Head of caudate nucleus (tissue), 42 donors: ENCODE data around the gene HSDL1.
A peak's percentile ranks its signal among the peaks of the same experiment; 100 is the strongest.
"Not testable (repeated sequence)": the region's sequence is repeated elsewhere in the genome, so short reads cannot be mapped to it uniquely, and the experiment has no call there.

Experiments used
- DNase-seq, 42 donors: peaks; one replicate each; pipeline versions ENCODE4 v3.0.0 to v3.0.0-alpha.2; 2020 to 2021; ENCODE audit warnings: mixed read lengths in 7 of 42
- intact Hi-C: fragments of 100-400 bp; cut with DNase I; formaldehyde crosslinking; loops from one replicate; pipeline ENCODE4 v1.15.0; 2022

HSDL1 gene

GRCh38 chr16:84143784-84144199, 1.2 kb downstream of the HSDL1 start:
- DNase-seq, result peak in 5 of 42 donors; percentile 21 to 41 (median 27)
- intact Hi-C loops, result no loop called here

DNA sequence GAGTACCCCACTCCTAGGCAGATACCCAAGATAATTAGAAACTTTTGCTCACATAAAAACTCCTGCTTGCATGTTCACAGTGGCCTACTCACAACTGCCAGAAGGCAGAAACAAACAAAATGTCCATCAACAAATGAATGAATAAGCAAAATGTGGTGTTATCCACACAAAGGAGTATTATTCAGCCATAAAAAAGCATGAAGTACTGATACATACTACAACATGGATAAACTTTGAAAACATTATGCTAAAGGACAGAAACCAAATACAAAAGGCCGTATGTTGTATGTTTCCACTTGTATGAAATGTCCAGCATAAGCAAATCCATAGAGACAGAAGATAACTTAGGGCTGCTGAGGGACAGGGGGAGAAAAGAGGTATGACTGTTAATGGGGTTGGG, 1.9 kb downstream of the HSDL1 start:
- no peak for DNase-seq
- intact Hi-C loops, result no loop called here

- intact Hi-C loops, result no loop called here
- no peak for DNase-seq
Measured at GRCh38 chr16:84141143-84141670, 3.8 kb downstream of the HSDL1 start.

DNA sequence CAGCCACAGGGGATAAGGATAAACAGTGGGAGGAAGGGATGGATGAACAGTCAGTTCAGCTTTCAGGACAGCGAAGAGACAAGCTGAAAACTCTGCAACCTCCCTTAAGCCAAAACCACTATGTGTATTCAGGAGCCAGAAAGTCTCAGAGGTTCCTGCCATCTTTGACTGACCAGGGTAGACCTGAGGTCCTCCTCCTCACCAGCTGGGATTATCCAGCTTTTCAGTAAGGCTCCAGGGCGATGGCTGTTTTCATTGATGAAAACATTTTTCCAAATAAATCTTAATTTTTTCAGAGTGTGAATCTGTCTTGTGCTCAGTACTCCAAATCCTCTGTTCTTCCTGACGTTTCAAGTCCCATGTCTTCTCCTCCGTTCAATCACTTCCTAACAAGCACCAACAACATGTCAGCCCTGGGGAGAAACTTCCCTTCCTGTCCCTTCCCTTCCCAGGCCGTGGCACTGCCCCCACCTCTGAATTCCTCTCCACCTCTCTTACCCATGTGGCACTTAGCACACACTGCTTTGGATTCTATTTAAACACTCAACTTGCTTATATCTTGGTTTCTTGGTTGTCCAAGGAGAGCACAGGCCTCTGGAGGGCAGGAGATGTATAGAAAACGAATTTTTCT, 5.2 kb downstream of the HSDL1 start:
- intact Hi-C loops, result no loop called here
- no peak for DNase-seq

GRCh38 chr16:84138824-84139627, 6.0 kb downstream of the HSDL1 start:
- no peak for DNase-seq
- intact Hi-C loops, result no loop called here

DNA sequence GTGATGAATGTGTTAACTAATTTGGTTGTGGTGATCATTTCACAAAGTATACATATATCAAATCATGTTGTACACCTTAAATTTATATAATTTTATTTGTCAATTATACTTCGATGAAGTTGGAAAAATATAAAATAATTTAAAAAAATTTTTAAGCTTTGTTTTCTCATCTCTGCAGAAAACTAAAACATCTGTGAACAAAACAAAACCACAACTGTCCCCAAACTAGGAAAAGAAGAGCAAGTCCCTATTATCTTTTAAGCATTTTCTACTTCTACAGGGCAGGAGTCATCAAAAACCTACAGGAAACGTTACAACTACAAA, 6.5 kb downstream of the HSDL1 start:
- intact Hi-C loops, result no loop called here
- no peak for DNase-seq

GRCh38 chr16:84137769-84138357, 7.1 kb downstream of the HSDL1 start:
- intact Hi-C loops, result no loop called here
- no peak for DNase-seq

GRCh38 chr16:84137287-84137686, 7.7 kb downstream of the HSDL1 start:
- intact Hi-C loops, result no loop called here

DNA sequence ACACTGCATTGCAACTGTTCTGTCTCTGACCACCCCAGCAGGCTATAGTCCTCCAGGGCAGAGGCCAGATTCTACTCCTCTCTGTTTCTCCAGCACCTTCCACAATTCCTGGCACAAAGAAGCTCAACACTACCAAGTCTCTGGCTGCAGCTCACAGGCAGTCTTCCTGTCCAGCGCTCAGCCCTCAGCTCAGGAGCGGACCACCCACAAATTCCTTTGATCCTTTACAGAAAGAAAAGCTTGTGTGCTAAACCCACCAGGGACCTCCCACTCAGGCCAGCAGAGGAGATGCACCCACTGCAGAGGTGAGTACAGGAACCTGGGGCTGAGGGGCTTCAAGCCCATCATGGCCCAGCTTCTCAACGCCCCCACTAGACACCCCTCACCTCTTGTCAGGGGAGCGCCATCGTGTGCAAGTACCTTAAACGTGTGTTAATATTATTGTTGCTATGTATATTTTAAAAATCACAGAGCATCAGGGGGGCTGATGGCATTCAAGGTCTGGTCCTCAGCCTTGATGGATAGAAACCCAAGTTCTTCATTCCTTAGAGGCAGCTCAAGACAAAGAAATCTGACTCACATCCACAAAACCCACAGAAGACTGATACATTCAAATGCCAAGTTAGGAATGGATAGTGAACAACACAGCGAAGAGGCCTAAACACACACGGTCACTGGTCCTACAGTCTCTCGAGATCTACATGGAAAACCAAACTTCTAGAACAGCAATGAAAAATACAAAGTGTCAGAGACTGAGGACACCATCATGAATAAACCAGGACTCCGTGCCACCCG, 8.4 kb downstream of the HSDL1 start:
- intact Hi-C loops, result no loop called here
- peak in 1 of 42 donors; percentile 20 for DNase-seq

More at GRCh38 chr16:84137287-84137686, 7.7 kb downstream of the HSDL1 start:
- no peak for DNase-seq

GRCh38 chr16:84132527-84133285, 12.3 kb downstream of the HSDL1 start:
- intact Hi-C loops, result no loop called here
- no peak for DNase-seq

GRCh38 chr16:84131117-84131516, 13.9 kb downstream of the HSDL1 start:
- DNase-seq, result peak in 2 of 42 donors; percentile 19 to 37
- intact Hi-C loops, result no loop called here

DNA sequence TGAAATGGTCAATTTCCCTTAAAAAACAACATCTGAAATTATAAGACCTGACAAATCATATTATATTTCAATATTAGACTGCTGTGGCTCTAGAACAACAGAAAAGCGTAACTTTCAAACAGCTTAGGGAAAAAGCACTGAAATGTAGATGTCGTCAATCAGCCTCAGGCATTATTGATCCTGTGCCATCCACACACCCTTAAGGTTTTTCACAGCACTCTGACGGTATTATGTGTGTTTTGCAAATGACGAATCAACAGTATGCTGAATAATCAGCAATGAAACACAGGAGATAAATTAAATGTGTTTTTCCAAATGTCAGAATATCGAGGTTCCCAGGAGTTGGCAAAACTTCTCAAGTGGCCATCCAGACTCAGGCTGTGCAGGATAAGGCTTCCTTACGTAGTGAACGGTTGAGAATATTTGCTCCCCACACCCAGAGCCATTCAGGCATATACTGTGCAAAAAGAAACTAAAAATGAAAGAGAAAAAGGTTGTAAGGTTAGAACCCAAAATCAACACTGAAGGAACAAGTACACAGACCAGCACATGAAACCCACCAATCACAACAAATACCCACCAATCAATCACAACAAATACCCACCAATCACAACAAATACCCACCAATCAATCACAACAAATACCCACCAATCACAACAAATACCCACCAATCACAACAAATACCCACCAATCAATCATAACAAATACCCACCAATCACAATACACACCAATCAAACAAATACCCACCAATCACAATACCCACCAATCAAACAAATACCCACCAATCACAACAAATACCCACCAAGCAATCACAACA, 20.5 kb downstream of the HSDL1 start:
- DNase-seq, result peak in 1 of 42 donors; percentile 12
- intact Hi-C loops, result no loop called here

- intact Hi-C loops, result no loop called here
- DNase-seq, result no peak
Measured at GRCh38 chr16:84121007-84121406, 24.0 kb downstream of the HSDL1 start.

DNA sequence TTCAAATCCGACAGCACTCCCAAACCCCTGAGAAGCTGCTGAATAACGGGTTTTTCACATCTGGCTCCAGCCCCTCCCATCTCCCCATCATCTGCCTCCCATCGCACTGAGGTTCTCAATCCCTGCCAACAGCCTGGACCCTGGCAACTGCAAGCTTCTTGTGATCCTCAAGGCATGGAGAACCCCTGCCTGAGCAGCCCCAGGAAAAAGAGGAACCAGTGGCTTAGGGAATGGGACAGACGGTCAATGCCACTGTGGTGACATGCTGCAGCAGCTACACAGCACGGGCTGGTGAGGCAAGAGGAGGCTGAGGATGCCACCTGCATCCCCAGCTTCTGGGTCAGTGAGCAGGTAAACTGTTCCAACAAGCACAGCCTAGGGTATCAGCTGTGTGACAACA, 25.0 kb downstream of the HSDL1 start:
- DNase-seq, result no peak
- intact Hi-C loops, result no loop called here

GRCh38 chr16:84119368-84119767, 25.6 kb downstream of the HSDL1 start:
- no peak for DNase-seq
- intact Hi-C loops, result no loop called here

DNA sequence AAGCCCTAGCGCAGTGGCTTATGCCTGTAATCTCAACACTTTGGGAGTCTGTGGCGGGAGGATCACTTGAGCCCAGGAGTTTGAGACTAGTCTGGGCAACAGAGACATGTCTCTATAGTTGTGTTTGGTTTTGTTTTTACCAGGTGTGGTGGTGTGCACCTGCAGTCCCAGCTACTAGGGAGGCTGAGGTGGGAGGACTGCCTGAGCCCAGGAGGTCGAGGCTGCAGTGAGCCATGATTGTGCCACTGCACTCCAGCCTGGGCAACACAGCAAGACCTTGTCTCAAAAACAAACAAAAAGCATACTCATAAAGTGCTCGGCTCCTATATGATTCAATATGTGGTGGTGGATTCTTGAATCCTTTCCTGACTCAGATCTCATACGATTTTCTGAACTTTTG, 26.7 kb downstream of the HSDL1 start:
- DNase-seq, intact Hi-C loops: not testable (repeated sequence)

DNA sequence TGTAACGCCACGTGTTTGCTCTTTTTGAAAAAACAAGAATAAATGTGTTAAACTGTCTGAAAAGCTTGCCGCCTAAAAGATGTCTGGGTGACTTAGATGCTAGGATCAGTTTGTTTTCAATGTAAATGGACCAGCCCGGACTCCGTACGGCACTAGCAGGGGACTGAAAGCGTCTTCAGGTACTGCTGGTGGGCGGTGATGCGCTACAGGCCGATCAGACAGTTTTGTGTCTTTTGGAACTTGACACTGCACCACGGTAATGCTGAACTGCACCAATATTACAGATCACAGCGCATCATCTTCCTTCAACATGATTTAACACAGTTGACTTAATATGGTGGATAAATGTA, 27.5 kb downstream of the HSDL1 start:
- intact Hi-C loops, result no loop called here
- DNase-seq, result peak in 32 of 42 donors; percentile 28 to 77 (median 56)
